ENCODE results near the gene KDF1.
"Not testable (repeated sequence)": the region's sequence is repeated elsewhere in the genome, so short reads cannot be mapped to it uniquely, and the experiment has no call there.

KDF1 gene

GRCh38 chr1:26993237-26994019, 33.2 kb upstream of the KDF1 start, which contains the start of gene TRNP1:
Gene TRNP1, plus strand, starts transcription at chr1:26993692. Its CDS starts 95 bp downstream, at chr1:26993787.
- peak; percentile 50 for DNase-seq

- DNase-seq, result peak; percentile 24
Observed at GRCh38 chr1:26991310-26992116, 31.2 kb upstream of the KDF1 start.

- not testable (repeated sequence) for DNase-seq
Observed at GRCh38 chr1:26989403-26990109, 29.3 kb upstream of the KDF1 start.

- DNase-seq, result no peak
Observed at GRCh38 chr1:26986658-26987057, 26.4 kb upstream of the KDF1 start.

- no peak for DNase-seq
Observed at GRCh38 chr1:26984291-26984690, 24.0 kb upstream of the KDF1 start.

- no peak for DNase-seq
Observed at GRCh38 chr1:26983863-26984262, 23.6 kb upstream of the KDF1 start.

- no peak for DNase-seq
Observed at GRCh38 chr1:26981146-26981846, 21.0 kb upstream of the KDF1 start.

- no peak for DNase-seq
Observed at GRCh38 chr1:26978901-26979300, 18.6 kb upstream of the KDF1 start.

- no peak for DNase-seq
Observed at GRCh38 chr1:26976621-26977510, 16.6 kb upstream of the KDF1 start.

- no peak for DNase-seq
Observed at GRCh38 chr1:26972821-26973220, 12.6 kb upstream of the KDF1 start.

- no peak for DNase-seq
Observed at GRCh38 chr1:26972390-26972789, 12.1 kb upstream of the KDF1 start.

GRCh38 chr1:26971590-26971989, 11.3 kb upstream of the KDF1 start:
- no peak for DNase-seq

- DNase-seq, result peak; percentile 43
Observed at GRCh38 chr1:26970810-26971209, 10.5 kb upstream of the KDF1 start.

GRCh38 chr1:26965628-26966027, 5.4 kb upstream of the KDF1 start:
- no peak for DNase-seq

GRCh38 chr1:26965213-26965612, 4.9 kb upstream of the KDF1 start:
- DNase-seq, result no peak

GRCh38 chr1:26961826-26962225, 1.6 kb upstream of the KDF1 start:
- no peak for DNase-seq

GRCh38 chr1:26960625-26960966, 328 bp upstream of the KDF1 start:
- no peak for DNase-seq

- no peak for DNase-seq
Observed at GRCh38 chr1:26959270-26959669, 998 bp downstream of the KDF1 start.

GRCh38 chr1:26957306-26957705, 3.0 kb downstream of the KDF1 start:
- DNase-seq, result no peak

- DNase-seq, result no peak
Observed at GRCh38 chr1:26956321-26956720, 3.9 kb downstream of the KDF1 start.

GRCh38 chr1:26953374-26953773, 6.9 kb downstream of the KDF1 start:
- DNase-seq, result no peak

Measured in NCI-H1694 treated with DMSO at 0.1 percent for 48 hours (cell line).